SK-N-SH treated with all-trans-retinoic acid at 6 μM for 48 hours (cell line): Measurements from ENCODE around the gene SUFU.

Experiments used
- ATAC-seq: fragments of 200-7000 bp; cut with Tn5 transposase; 3 replicates; pipeline ENCODE4 v1.9.1; 2020; ENCODE audit warnings: mild to moderate bottlenecking, moderate library complexity
- BACH2 ChIP-seq: fragments of 250-450 bp; sonication (Bioruptor Pico); IDR thresholded peaks from 2 replicates; pipeline ENCODE4 v1.9.0; 2021; ENCODE audit warnings: mild to moderate bottlenecking, borderline replicate concordance
- CSDC2 ChIP-seq: fragments of 250-450 bp; sonication (Bioruptor Pico); IDR thresholded peaks from 2 replicates; pipeline ENCODE4 v1.5.0; 2020; ENCODE audit warnings: mild to moderate bottlenecking, moderate library complexity
- ESRRG ChIP-seq: fragments of 250-450 bp; sonication (Bioruptor Pico); IDR thresholded peaks from 2 replicates; pipeline ENCODE4 v1.6.1; 2021; ENCODE audit warnings: mild to moderate bottlenecking
- GLIS3 ChIP-seq: fragments of 250-450 bp; sonication (Bioruptor Pico); IDR thresholded peaks from 2 replicates; pipeline ENCODE4 v1.5.0; 2020; ENCODE audit warnings: mild to moderate bottlenecking, moderate library complexity
- ISL1 ChIP-seq: fragments of 250-450 bp; sonication (Bioruptor Pico); IDR thresholded peaks from 2 replicates; pipeline ENCODE4 v2.1.2; 2022; ENCODE audit warnings: mild to moderate bottlenecking, moderate library complexity
- OSR1 ChIP-seq: fragments of 250-450 bp; sonication (Bioruptor Pico); IDR thresholded peaks from 2 replicates; pipeline ENCODE4 v1.8.0; 2022; ENCODE audit warnings: moderate library complexity, mild to moderate bottlenecking, inconsistent platforms
- PPARA ChIP-seq: fragments of 250-450 bp; sonication (Bioruptor Pico); IDR thresholded peaks from 2 replicates; pipeline ENCODE4 v1.5.0; 2020; ENCODE audit warnings: mild to moderate bottlenecking, borderline replicate concordance
- RARB ChIP-seq: fragments of 250-450 bp; sonication (Bioruptor Pico); IDR thresholded peaks from 2 replicates; pipeline ENCODE4 v1.8.0; 2021; ENCODE audit warnings: mild to moderate bottlenecking, moderate library complexity
- SNAI2 ChIP-seq: fragments of 250-450 bp; sonication (Bioruptor Pico); IDR thresholded peaks from 2 replicates; pipeline ENCODE4 v1.5.0; 2020; ENCODE audit warnings: mild to moderate bottlenecking, moderate library complexity
- TCF4 ChIP-seq: fragments of 250-450 bp; sonication (Bioruptor Pico); IDR thresholded peaks from 2 replicates; pipeline ENCODE4 v1.8.0; 2021; ENCODE audit warnings: mild to moderate bottlenecking, moderate library complexity, borderline replicate concordance
- ZC3H10 ChIP-seq: fragments of 250-450 bp; sonication (Bioruptor Pico); IDR thresholded peaks from 2 replicates; pipeline ENCODE4 v1.5.1; 2021; ENCODE audit warnings: mild to moderate bottlenecking, moderate library complexity
- ZFP3 ChIP-seq: fragments of 250-450 bp; sonication (Bioruptor Pico); IDR thresholded peaks from 2 replicates; pipeline ENCODE4 v1.5.0; 2020; ENCODE audit warnings: mild to moderate bottlenecking, moderate library complexity
- ZFP30 ChIP-seq: fragments of 450-650 bp; formaldehyde crosslinking; IDR thresholded peaks from 2 replicates; pipeline ENCODE4 v1.5.0; 2022; ENCODE audit warnings: mild to moderate bottlenecking, moderate library complexity
- ZNF565 ChIP-seq: fragments of 450-650 bp; formaldehyde crosslinking; conservative IDR thresholded peaks from 2 replicates; pipeline ENCODE4 v1.5.0; 2020; ENCODE audit warnings: low read depth, mild to moderate bottlenecking, moderate library complexity
- ZNF70 ChIP-seq: fragments of 450-650 bp; formaldehyde crosslinking; IDR thresholded peaks from 2 replicates; pipeline ENCODE4 v1.5.0; 2020; ENCODE audit warnings: mild to moderate bottlenecking, moderate library complexity
- ZNF8 ChIP-seq: fragments of 450-650 bp; formaldehyde crosslinking; IDR thresholded peaks from 2 replicates; pipeline ENCODE4 v1.5.0; 2020; ENCODE audit warnings: mild to moderate bottlenecking, moderate library complexity
- TF ChIP-seq, protein P1 (sequence below): fragments of 250-450 bp; sonication (Bioruptor Pico); IDR thresholded peaks from 2 replicates; pipeline ENCODE4 v1.8.0; 2020; ENCODE audit warnings: mild to moderate bottlenecking, moderate library complexity, borderline replicate concordance
- TF ChIP-seq, protein P2 (sequence below): fragments of 250-450 bp; sonication (Bioruptor Pico); IDR thresholded peaks from 2 replicates; pipeline ENCODE4 v1.5.0; 2020; ENCODE audit warnings: mild to moderate bottlenecking, moderate library complexity
- TF ChIP-seq, protein P3 (sequence below): fragments of 250-450 bp; sonication (Bioruptor Pico); IDR thresholded peaks from 2 replicates; pipeline ENCODE4 v1.8.0; 2021; ENCODE audit warnings: low read depth, mild to moderate bottlenecking, moderate library complexity, borderline replicate concordance
- TF ChIP-seq, protein P4 (sequence below): fragments of 250-450 bp; sonication (Bioruptor Pico); IDR thresholded peaks from 2 replicates; pipeline ENCODE4 v1.5.1; 2020; ENCODE audit warnings: low read depth, mild to moderate bottlenecking, moderate library complexity

The SUFU gene

DNA sequence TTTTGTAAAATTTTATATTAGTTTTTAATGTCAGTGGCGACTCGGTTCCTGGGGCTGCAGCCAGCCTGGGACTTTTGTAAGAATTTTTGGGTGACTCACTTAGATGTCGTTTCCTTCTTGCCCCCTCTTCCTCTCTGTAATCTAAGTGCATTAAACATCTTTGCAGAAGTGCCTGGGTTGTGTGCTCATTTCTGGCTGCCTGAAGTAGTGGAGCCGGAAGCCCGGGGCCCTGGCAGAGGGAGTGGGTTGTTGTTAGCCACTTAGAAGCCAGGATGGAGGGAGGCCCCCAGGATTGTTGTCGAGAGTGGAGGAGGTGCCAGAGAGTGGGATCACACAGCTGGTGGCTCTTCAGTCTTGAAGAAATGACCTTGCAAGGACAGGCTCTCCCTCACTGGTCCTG, 129.5 kb downstream of the SUFU start:
- TF ChIP-seq CSDC2 (no peak), RARB (CRISPR knock-in tag) (no peak), ZFP30 (CRISPR knock-in tag) (no peak), ESRRG (CRISPR knock-in tag) (no peak), ZC3H10 (CRISPR knock-in tag) (no peak)
- peak; percentile 28 for ATAC-seq

DNA sequence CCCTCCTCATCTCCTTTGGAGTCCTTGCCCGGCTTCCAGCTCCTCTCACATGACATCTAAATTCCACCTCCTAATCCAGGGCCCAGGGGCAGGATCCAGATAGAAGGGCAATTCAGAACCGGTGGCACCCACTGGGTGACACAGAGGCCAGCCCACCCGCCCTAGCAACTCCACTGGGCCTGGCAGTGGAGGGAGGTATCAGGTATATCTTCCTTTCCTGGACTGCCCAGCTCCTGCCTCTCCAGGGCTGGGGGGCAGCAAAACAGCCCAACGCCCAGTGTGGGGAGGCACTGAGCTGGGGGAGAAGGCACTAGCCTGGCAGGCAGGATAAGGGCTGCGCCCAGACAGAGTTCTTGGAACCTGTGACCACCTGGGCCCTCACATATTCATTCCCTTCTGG, 130.1 kb downstream of the SUFU start:
- no peak for TF ChIP-seq TCF4
- no peak for TF ChIP-seq PPARA
- no peak for TF ChIP-seq ZNF8
- TF ChIP-seq ISL1 (CRISPR knock-in tag), result no peak
- no peak for TF ChIP-seq SNAI2
- no peak for ATAC-seq

DNA sequence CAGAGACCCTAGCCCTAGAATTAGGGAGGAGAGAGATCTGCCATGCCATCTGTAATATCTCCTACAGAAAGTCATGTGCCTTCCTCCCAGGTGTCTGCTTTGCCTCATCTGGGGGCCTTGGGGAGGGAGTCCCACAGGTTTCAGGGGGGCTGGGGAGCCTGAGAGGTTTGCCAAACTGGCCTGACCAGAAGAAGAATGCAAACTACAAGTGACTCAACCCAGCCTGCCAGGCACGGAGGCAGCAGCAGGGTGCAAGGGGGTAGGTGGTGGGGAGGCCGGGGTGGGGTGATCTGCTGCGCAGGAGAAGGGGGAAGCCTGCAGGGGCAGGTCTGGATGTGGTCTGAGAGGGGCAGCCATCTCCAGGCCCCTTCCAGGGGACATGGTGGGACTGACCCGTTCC, 130.9 kb downstream of the SUFU start:
- TF ChIP-seq GLIS3 (CRISPR knock-in tag) (no peak), ESRRG (CRISPR knock-in tag) (no peak), ZNF565 (no peak), PPARA (no peak), ZNF8 (no peak), TCF4 (no peak), SNAI2 (no peak), BACH2 (CRISPR knock-in tag) (no peak), OSR1 (CRISPR knock-in tag) (no peak), ZFP3 (CRISPR knock-in tag) (no peak), CSDC2 (no peak), ZNF70 (CRISPR knock-in tag) (no peak), ISL1 (CRISPR knock-in tag) (no peak)
- TF ChIP-seq, protein P1, sequence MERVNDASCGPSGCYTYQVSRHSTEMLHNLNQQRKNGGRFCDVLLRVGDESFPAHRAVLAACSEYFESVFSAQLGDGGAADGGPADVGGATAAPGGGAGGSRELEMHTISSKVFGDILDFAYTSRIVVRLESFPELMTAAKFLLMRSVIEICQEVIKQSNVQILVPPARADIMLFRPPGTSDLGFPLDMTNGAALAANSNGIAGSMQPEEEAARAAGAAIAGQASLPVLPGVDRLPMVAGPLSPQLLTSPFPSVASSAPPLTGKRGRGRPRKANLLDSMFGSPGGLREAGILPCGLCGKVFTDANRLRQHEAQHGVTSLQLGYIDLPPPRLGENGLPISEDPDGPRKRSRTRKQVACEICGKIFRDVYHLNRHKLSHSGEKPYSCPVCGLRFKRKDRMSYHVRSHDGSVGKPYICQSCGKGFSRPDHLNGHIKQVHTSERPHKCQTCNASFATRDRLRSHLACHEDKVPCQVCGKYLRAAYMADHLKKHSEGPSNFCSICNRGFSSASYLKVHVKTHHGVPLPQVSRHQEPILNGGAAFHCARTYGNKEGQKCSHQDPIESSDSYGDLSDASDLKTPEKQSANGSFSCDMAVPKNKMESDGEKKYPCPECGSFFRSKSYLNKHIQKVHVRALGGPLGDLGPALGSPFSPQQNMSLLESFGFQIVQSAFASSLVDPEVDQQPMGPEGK (CRISPR knock-in tag), result no peak
- TF ChIP-seq, protein P2, sequence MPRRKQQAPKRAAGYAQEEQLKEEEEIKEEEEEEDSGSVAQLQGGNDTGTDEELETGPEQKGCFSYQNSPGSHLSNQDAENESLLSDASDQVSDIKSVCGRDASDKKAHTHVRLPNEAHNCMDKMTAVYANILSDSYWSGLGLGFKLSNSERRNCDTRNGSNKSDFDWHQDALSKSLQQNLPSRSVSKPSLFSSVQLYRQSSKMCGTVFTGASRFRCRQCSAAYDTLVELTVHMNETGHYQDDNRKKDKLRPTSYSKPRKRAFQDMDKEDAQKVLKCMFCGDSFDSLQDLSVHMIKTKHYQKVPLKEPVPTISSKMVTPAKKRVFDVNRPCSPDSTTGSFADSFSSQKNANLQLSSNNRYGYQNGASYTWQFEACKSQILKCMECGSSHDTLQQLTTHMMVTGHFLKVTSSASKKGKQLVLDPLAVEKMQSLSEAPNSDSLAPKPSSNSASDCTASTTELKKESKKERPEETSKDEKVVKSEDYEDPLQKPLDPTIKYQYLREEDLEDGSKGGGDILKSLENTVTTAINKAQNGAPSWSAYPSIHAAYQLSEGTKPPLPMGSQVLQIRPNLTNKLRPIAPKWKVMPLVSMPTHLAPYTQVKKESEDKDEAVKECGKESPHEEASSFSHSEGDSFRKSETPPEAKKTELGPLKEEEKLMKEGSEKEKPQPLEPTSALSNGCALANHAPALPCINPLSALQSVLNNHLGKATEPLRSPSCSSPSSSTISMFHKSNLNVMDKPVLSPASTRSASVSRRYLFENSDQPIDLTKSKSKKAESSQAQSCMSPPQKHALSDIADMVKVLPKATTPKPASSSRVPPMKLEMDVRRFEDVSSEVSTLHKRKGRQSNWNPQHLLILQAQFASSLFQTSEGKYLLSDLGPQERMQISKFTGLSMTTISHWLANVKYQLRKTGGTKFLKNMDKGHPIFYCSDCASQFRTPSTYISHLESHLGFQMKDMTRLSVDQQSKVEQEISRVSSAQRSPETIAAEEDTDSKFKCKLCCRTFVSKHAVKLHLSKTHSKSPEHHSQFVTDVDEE (CRISPR knock-in tag), result no peak
- TF ChIP-seq, protein P3, sequence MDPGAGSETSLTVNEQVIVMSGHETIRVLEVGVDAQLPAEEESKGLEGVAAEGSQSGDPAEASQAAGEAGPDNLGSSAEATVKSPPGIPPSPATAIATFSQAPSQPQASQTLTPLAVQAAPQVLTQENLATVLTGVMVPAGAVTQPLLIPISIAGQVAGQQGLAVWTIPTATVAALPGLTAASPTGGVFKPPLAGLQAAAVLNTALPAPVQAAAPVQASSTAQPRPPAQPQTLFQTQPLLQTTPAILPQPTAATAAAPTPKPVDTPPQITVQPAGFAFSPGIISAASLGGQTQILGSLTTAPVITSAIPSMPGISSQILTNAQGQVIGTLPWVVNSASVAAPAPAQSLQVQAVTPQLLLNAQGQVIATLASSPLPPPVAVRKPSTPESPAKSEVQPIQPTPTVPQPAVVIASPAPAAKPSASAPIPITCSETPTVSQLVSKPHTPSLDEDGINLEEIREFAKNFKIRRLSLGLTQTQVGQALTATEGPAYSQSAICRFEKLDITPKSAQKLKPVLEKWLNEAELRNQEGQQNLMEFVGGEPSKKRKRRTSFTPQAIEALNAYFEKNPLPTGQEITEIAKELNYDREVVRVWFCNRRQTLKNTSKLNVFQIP (CRISPR knock-in tag), result no peak
- TF ChIP-seq, protein P4, sequence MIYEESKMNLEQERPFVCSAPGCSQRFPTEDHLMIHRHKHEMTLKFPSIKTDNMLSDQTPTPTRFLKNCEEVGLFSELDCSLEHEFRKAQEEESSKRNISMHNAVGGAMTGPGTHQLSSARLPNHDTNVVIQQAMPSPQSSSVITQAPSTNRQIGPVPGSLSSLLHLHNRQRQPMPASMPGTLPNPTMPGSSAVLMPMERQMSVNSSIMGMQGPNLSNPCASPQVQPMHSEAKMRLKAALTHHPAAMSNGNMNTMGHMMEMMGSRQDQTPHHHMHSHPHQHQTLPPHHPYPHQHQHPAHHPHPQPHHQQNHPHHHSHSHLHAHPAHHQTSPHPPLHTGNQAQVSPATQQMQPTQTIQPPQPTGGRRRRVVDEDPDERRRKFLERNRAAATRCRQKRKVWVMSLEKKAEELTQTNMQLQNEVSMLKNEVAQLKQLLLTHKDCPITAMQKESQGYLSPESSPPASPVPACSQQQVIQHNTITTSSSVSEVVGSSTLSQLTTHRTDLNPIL (CRISPR knock-in tag), result no peak

DNA sequence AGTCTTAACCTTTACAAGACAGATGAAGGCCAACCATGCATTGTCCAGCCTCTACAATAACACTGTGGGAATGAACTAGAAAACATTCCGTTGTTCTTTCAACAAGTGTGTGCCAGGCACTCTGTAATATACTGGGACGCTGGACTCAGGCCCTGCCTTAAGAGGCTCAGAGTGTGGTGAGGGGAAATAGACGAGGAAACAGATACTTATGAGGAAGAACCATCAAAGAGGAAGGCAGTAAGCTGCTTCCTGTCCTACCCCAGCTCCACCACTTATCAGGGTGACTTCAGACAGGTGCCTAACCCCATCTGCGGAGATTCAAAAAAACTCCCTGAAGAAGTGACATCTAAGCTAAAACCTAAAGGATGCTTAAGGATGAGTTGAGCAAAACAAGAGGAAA, 131.6 kb downstream of the SUFU start:
- no peak for ATAC-seq

More for the DNA sequence above, 130.9 kb downstream of the SUFU start:
- no peak for ATAC-seq

More for the DNA sequence above, 131.6 kb downstream of the SUFU start:
- no peak for TF ChIP-seq SNAI2
- TF ChIP-seq, protein P3 (CRISPR knock-in tag), result no peak
